NCI-H1436 treated with DMSO at 0.1 percent for 48 hours (cell line): ENCODE results near the gene APIP.

Experiments
- DNase-seq: peaks from one replicate; lab custom pipeline; 2025; lab: John Stamatoyannopoulos, UW

The APIP gene

GRCh38 chr11:34840736-34841386 is 75.3 kb downstream of the APIP start:
- DNase-seq = no peak

GRCh38 chr11:34839969-34840368 is 76.2 kb downstream of the APIP start:
- no peak for DNase-seq

- no peak for DNase-seq
Observed at GRCh38 chr11:34836958-34837856, 79.0 kb downstream of the APIP start.

GRCh38 chr11:34833602-34834001 is 82.6 kb downstream of the APIP start:
- DNase-seq = no peak
